Lower lobe of right lung (tissue), 2 donors: Measurements from ENCODE around the gene MAGEC1. TPM values are rescaled to one million over a fixed set of nuclear protein-coding genes. Genes with fewer than 3 reads are reported as not detected.
"Not testable (repeated sequence)": the region's sequence is repeated elsewhere in the genome, so short reads cannot be mapped to it uniquely, and the experiment has no call there.

Experiments used
- ATAC-seq, 2 donors: fragments of 200-7000 bp; cut with Tn5 transposase; one replicate each; pipeline ENCODE4 v1.9.1; 2020 to 2022; ENCODE audit warnings: mild to moderate bottlenecking in 2 of 2, moderate library complexity in 2 of 2
- DNase-seq: peaks from one replicate; pipeline ENCODE4 v3.0.0-alpha.2; 2020
- H3K27ac ChIP-seq: fragments of 200-600 bp; one replicate; pipeline ENCODE4 v1.8.0; 2022
- H3K27me3 ChIP-seq: fragments of 200-600 bp; one replicate; pipeline ENCODE4 v1.8.0; 2022; ENCODE audit warnings: low read depth
- H3K36me3 ChIP-seq: fragments of 200-600 bp; one replicate; pipeline ENCODE4 v1.8.0; 2022; ENCODE audit warnings: mild to moderate bottlenecking
- H3K4me1 ChIP-seq: fragments of 200-600 bp; one replicate; pipeline ENCODE4 v1.8.0; 2022
- H3K4me3 ChIP-seq: fragments of 200-600 bp; one replicate; pipeline ENCODE4 v1.8.0; 2022; ENCODE audit warnings: mild to moderate bottlenecking
- H3K9me3 ChIP-seq: fragments of 200-600 bp; one replicate; pipeline ENCODE4 v1.8.0; 2022
- intact Hi-C: fragments of 100-400 bp; cut with DNase I; formaldehyde crosslinking; loops from one replicate; pipeline ENCODE4 v1.11.0; 2022
- long read RNA-seq: library from polyadenylated mRNA; unstranded; transcript quantifications from one replicate; pipeline ENCODE4 v2.0.0, GENCODE V29; 2021
- total RNA-seq: library from RNA; stranded (reverse); fragmentation: NEBNext Ultra II Directional; extraction: Animal tissue kit (Norgen Biotek cat#: 25700); gene quantifications from one replicate; pipeline ENCODE4 v1.2.1, GENCODE V29; 2021
- TF ChIP-seq, protein P1 (sequence below): fragments of 200-600 bp; IDR thresholded peaks from one replicate; pipeline ENCODE4 v1.8.0; 2022; ENCODE audit warnings: antibody characterized with exemption, mild to moderate bottlenecking
- donor health status: DM: no; HTN: yes; CAD: no; lungs with severe emphysema.

The MAGEC1 gene
- total RNA-seq, result not detected
- long read RNA-seq, result 0 reads

DNA sequence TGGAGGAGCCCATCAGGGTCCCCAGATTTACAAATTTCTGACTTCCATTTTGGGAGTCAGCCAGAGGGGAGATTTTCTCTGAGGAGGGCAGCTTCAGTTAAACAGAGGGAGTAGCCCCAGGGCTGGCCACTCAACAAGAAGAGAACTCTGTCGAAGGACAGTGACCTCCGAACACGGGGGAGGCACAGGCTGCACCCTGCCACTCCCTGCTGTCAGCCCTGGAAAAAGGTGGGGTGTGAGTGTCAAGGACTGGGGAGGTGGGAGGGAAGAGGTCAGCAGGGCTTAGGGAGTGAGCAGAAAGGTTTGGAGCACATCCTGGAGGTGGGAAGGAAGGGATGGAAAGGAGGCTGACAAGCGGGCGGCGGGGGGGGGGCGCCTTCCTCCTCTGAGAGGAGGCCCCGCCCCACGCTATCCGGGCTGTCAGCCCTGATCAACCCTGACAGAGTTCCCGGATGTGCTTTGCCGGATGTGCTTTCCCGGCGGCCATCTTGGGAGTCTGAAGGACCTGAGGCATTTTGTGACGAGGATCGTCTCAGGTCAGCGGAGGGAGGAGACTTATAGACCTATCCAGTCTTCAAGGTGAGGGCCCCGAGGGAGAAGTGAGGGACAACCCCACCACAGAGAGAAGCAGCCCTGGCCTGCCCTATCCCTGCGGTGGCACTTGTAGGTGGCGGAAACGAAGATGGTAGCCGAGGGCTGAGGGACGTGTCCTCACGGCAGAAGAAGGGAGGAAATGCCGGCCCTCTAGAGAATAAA lies at the start of gene MAGEC1:
TSS of gene MAGEC1 (plus strand) at position 495 of the 756 bp plus-strand sequence. CDS start 1,179 bp downstream, outside the sequence.
- H3K27ac ChIP-seq, result no peak within 1 kb of the TSS
- TF ChIP-seq, protein P1, sequence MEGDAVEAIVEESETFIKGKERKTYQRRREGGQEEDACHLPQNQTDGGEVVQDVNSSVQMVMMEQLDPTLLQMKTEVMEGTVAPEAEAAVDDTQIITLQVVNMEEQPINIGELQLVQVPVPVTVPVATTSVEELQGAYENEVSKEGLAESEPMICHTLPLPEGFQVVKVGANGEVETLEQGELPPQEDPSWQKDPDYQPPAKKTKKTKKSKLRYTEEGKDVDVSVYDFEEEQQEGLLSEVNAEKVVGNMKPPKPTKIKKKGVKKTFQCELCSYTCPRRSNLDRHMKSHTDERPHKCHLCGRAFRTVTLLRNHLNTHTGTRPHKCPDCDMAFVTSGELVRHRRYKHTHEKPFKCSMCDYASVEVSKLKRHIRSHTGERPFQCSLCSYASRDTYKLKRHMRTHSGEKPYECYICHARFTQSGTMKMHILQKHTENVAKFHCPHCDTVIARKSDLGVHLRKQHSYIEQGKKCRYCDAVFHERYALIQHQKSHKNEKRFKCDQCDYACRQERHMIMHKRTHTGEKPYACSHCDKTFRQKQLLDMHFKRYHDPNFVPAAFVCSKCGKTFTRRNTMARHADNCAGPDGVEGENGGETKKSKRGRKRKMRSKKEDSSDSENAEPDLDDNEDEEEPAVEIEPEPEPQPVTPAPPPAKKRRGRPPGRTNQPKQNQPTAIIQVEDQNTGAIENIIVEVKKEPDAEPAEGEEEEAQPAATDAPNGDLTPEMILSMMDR, result no peak
- H3K36me3 ChIP-seq, result no peaks in the 10 kb centered on the region
- DNase-seq, result no peak
- intact Hi-C loops, result no loop called here
- H3K27me3 ChIP-seq, result no peaks in the 10 kb centered on the region
- H3K9me3 ChIP-seq, result no peaks in the 10 kb centered on the region
- H3K4me1 ChIP-seq, result no peaks in the 10 kb centered on the region
- H3K4me3 ChIP-seq, result no peak within 1 kb of the TSS
- ATAC-seq, result no peak

- no peaks in the 10 kb centered on the region for H3K4me1 ChIP-seq
- ATAC-seq, result peak in 1 of 2 donors; percentile 50
Observed at GRCh38 chrX:141857479-141857878, 46.2 kb upstream of the MAGEC1 start.

DNA sequence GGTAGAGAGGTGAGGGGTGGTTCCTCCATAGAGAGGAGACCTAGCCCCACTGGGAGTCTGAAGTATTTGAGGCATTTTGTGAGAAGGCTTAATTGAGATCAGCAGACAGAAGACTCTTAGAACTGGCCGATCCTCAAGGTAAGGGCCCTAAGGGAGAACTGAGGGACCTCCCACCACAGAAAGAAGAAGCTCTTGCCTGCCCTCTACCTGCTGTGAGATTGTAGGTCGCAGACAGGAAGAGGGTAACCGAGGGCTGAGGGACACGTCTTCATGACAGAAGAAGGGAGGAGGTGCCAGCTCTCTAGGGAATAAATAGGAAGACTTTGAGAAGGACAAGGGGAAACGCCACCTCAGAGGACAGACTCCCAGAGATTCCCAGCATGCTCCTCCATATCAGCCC lies 24.1 kb upstream of the MAGEC1 start:
- H3K9me3 ChIP-seq, result no peaks in the 10 kb centered on the region
- no peak for DNase-seq
- no peak overlapping the region for H3K27ac ChIP-seq
- no peaks in the 10 kb centered on the region for H3K27me3 ChIP-seq
- no peaks in the 10 kb centered on the region for H3K36me3 ChIP-seq
- intact Hi-C loops, result no loop called here
- H3K4me3 ChIP-seq, result no peak overlapping the region
- no peak for ATAC-seq
- TF ChIP-seq, protein P1, result no peak
- no peaks in the 10 kb centered on the region for H3K4me1 ChIP-seq

More at GRCh38 chrX:141857479-141857878, 46.2 kb upstream of the MAGEC1 start:
- no peak for DNase-seq
- H3K4me3 ChIP-seq, result no peak overlapping the region
- H3K27me3 ChIP-seq, result no peaks in the 10 kb centered on the region
- H3K36me3 ChIP-seq, result no peaks in the 10 kb centered on the region
- TF ChIP-seq, protein P1, result no peak
- H3K27ac ChIP-seq, result no peak overlapping the region
- intact Hi-C loops, result no loop called here
- H3K9me3 ChIP-seq, result no peaks in the 10 kb centered on the region

DNA sequence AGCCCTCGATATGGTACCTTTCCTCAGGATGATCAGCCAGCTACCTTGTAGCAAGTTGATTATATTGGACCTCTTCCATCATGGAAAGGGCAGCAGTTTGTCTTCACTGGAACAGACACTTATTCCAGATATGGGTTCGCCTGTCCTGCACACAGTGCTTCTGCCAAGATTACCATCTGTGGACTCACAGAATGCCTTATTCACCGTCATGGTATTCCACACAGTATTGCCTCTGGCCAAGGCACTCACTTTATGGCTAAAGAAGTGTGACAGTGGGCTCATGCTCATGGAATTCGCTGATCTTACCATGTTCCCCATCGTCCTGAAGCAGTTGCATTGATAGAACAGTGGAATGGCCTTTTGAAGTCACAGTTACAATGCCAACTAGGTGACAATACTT lies 14.9 kb upstream of the MAGEC1 start:
- DNase-seq, H3K27ac ChIP-seq, H3K36me3 ChIP-seq, H3K4me3 ChIP-seq, ATAC-seq, H3K4me1 ChIP-seq, H3K9me3 ChIP-seq, intact Hi-C loops, H3K27me3 ChIP-seq: not testable (repeated sequence)

- H3K27me3 ChIP-seq, result no peaks in the 10 kb centered on the region
- no peak overlapping the region for H3K27ac ChIP-seq
- ATAC-seq (no peak), DNase-seq (no peak)
- no peaks in the 10 kb centered on the region for H3K9me3 ChIP-seq
- TF ChIP-seq, protein P1, result no peak
- no peaks in the 10 kb centered on the region for H3K36me3 ChIP-seq
- no peak overlapping the region for H3K4me3 ChIP-seq
- intact Hi-C loops, result no loop called here
- no peaks in the 10 kb centered on the region for H3K4me1 ChIP-seq
Observed at GRCh38 chrX:141894733-141895132, 9.0 kb upstream of the MAGEC1 start.

GRCh38 chrX:141897690-141898089 lies 6.0 kb upstream of the MAGEC1 start:
- DNase-seq, result no peak
- intact Hi-C loops, result no loop called here
- H3K4me1 ChIP-seq, result no peaks in the 10 kb centered on the region
- TF ChIP-seq, protein P1, result no peak
- H3K36me3 ChIP-seq, result no peaks in the 10 kb centered on the region
- no peaks in the 10 kb centered on the region for H3K27me3 ChIP-seq
- no peak for ATAC-seq
- H3K27ac ChIP-seq, result no peak overlapping the region
- H3K4me3 ChIP-seq, result no peak overlapping the region
- no peaks in the 10 kb centered on the region for H3K9me3 ChIP-seq
